ENCODE results near the gene TOPBP1.

TOPBP1 gene

GRCh38 chr3:133606902-133607301 lies 54.8 kb downstream of the TOPBP1 start:
- TF ChIP-seq SPI1 (IDR thresholded peaks at IDR 0.05; ENCODE audit: borderline replicate concordance, low read depth) (no peak), GABPA (IDR thresholded peaks at IDR 0.05; ENCODE audit: low read depth) (no peak), REST (IDR thresholded peaks at IDR 0.05; ENCODE audit: insufficient replicate concordance, low read depth) (no peak), POLR2AphosphoS5 (IDR thresholded peaks at IDR 0.05; ENCODE audit: low read depth) (no peak), CTCF (IDR thresholded peaks at IDR 0.05; ENCODE audit: insufficient read depth, low read length) (no peak)
- no peak for DNase-seq (ENCODE audit: low read depth in 1 of 2, low spot score in 1 of 2)
- Histone ChIP-seq H3K27me3 (ENCODE audit: insufficient read depth, poor library complexity, severe bottlenecking) (no peaks in the 10 kb centered on the region), H3K27ac (replicated peaks) (no peak overlapping the region), H3K4me3 (replicated peaks; ENCODE audit: insufficient read depth, low read length) (no peak overlapping the region)

- TF ChIP-seq POLR2AphosphoS5 (IDR thresholded peaks at IDR 0.05; ENCODE audit: low read depth): no peak
- no peak for TF ChIP-seq REST (IDR thresholded peaks at IDR 0.05; ENCODE audit: insufficient replicate concordance, low read depth)
- TF ChIP-seq SPI1 (IDR thresholded peaks at IDR 0.05; ENCODE audit: borderline replicate concordance, low read depth): no peak
- no peak for TF ChIP-seq GABPA (IDR thresholded peaks at IDR 0.05; ENCODE audit: low read depth)
- no peak for TF ChIP-seq CTCF (IDR thresholded peaks at IDR 0.05; ENCODE audit: insufficient read depth, low read length)
- no peak for DNase-seq (ENCODE audit: low read depth in 1 of 2, low spot score in 1 of 2)
- no peak overlapping the region for H3K4me3 ChIP-seq (replicated peaks; ENCODE audit: insufficient read depth, low read length)
- H3K27ac ChIP-seq (replicated peaks): no peak overlapping the region
- no peaks in the 10 kb centered on the region for H3K27me3 ChIP-seq (ENCODE audit: insufficient read depth, poor library complexity, severe bottlenecking)
Observed at GRCh38 chr3:133606342-133606741, 55.4 kb downstream of the TOPBP1 start.

- H3K27ac ChIP-seq (replicated peaks): no peak overlapping the region
- no peak for TF ChIP-seq GABPA (IDR thresholded peaks at IDR 0.05; ENCODE audit: low read depth)
- TF ChIP-seq REST (IDR thresholded peaks at IDR 0.05; ENCODE audit: insufficient replicate concordance, low read depth): no peak
- TF ChIP-seq SPI1 (IDR thresholded peaks at IDR 0.05; ENCODE audit: borderline replicate concordance, low read depth): no peak
- TF ChIP-seq POLR2AphosphoS5 (IDR thresholded peaks at IDR 0.05; ENCODE audit: low read depth): no peak
- no peak for TF ChIP-seq CTCF (IDR thresholded peaks at IDR 0.05; ENCODE audit: insufficient read depth, low read length)
Observed at GRCh38 chr3:133600572-133601081, 61.1 kb downstream of the TOPBP1 start.

More at GRCh38 chr3:133600572-133601081, 61.1 kb downstream of the TOPBP1 start:
- no peaks in the 10 kb centered on the region for H3K27me3 ChIP-seq (ENCODE audit: insufficient read depth, poor library complexity, severe bottlenecking)
- H3K4me3 ChIP-seq (replicated peaks; ENCODE audit: insufficient read depth, low read length): no peak overlapping the region
- DNase-seq (ENCODE audit: low read depth in 1 of 2, low spot score in 1 of 2): no peak
